HepG2 (cell line): Measurements from ENCODE around the gene SMARCA4. TPM values are rescaled to one million over a fixed set of nuclear protein-coding genes. Genes with fewer than 3 reads are reported as not detected.

Experiments
- ATF7 ChIP-seq, 2 experiments: fragments of 450-650 bp in 1 of 2; sonication (generic) in 1 of 2; formaldehyde crosslinking in 1 of 2; IDR thresholded peaks; 2 replicates each; pipeline versions ENCODE4 v1.4.0 to v1.6.1; 2016 to 2020; ENCODE audit warnings: antibody characterized with exemption in 1 of 2, mild to moderate bottlenecking in 1 of 2, missing genetic modification reagents in 1 of 2
- CBX5 ChIP-seq: sonication (generic); formaldehyde crosslinking; IDR thresholded peaks from 2 replicates; pipeline ENCODE4 v1.4.0; 2020; ENCODE audit warnings: missing genetic modification reagents, borderline replicate concordance
- ELF1 ChIP-seq: sonication (generic); formaldehyde crosslinking; IDR thresholded peaks from 2 replicates; pipeline ENCODE4 v1.4.0; 2020; ENCODE audit warnings: missing genetic modification reagents
- HNF4A ChIP-seq: sonication (generic); formaldehyde crosslinking; IDR thresholded peaks from 2 replicates; pipeline ENCODE4 v1.4.0; 2020; ENCODE audit warnings: missing genetic modification reagents
- KLF16 ChIP-seq, 2 experiments: sonication (generic) in 1 of 2; formaldehyde crosslinking in 1 of 2; IDR thresholded peaks; 2 replicates each; pipeline versions ENCODE4 v1.6.1 to v1.8.0; 2016 to 2023; ENCODE audit warnings: missing genetic modification reagents in 2 of 2, missing compliant biosample characterization in 1 of 2
- MED1 ChIP-seq: sonication (generic); formaldehyde crosslinking; IDR thresholded peaks from 2 replicates; pipeline ENCODE4 v1.4.0; 2020; ENCODE audit warnings: missing genetic modification reagents
- MEIS1 ChIP-seq: sonication (generic); formaldehyde crosslinking; IDR thresholded peaks from 2 replicates; pipeline ENCODE4 v1.9.0; 2021; ENCODE audit warnings: mild to moderate bottlenecking, missing genetic modification reagents, moderate library complexity, borderline replicate concordance
- NKX3-1 ChIP-seq: sonication (generic); formaldehyde crosslinking; IDR thresholded peaks from 2 replicates; pipeline ENCODE4 v1.5.0; 2020; ENCODE audit warnings: missing genetic modification reagents
- POLR2A ChIP-seq, 2 experiments: IDR thresholded peaks; 2 replicates each; pipeline ENCODE4 v1.6.1; 2011; ENCODE audit warnings: low read depth in 2 of 2, low read length in 2 of 2, mild to moderate bottlenecking in 1 of 2, moderate library complexity in 1 of 2; ENCODE audit not compliant: insufficient read depth in 1 of 2
- REPIN1 ChIP-seq: sonication (generic); formaldehyde crosslinking; IDR thresholded peaks from 2 replicates; pipeline ENCODE4 v1.8.0; 2022; ENCODE audit warnings: missing genetic modification reagents, low read depth, mild to moderate bottlenecking, borderline replicate concordance
- RXRA ChIP-seq: sonication (generic); formaldehyde crosslinking; IDR thresholded peaks from 2 replicates; pipeline ENCODE4 v1.5.1; 2020; ENCODE audit warnings: missing genetic modification reagents
- SOX5 ChIP-seq: IDR thresholded peaks from 2 replicates; pipeline ENCODE4 v1.6.1; 2016; ENCODE audit warnings: borderline replicate concordance
- TEAD2 ChIP-seq: sonication (generic); formaldehyde crosslinking; IDR thresholded peaks from 2 replicates; pipeline ENCODE4 v1.9.0; 2021; ENCODE audit warnings: missing genetic modification reagents
- ZBTB38 ChIP-seq: sonication (generic); formaldehyde crosslinking; IDR thresholded peaks from 2 replicates; pipeline ENCODE4 v1.5.1; 2020; ENCODE audit warnings: mild to moderate bottlenecking, missing genetic modification reagents
- ZNF101 ChIP-seq: sonication (generic); formaldehyde crosslinking; IDR thresholded peaks from 2 replicates; pipeline ENCODE4 v1.4.0; 2020; ENCODE audit warnings: mild to moderate bottlenecking, low read depth, missing genetic modification reagents, borderline replicate concordance
- ZNF253 ChIP-seq: sonication (generic); formaldehyde crosslinking; IDR thresholded peaks from 2 replicates; pipeline ENCODE4 v1.8.0; 2022; ENCODE audit warnings: mild to moderate bottlenecking, missing genetic modification reagents, borderline replicate concordance
- ZNF30 ChIP-seq: sonication (generic); formaldehyde crosslinking; IDR thresholded peaks from 2 replicates; pipeline ENCODE4 v1.5.0; 2020; ENCODE audit warnings: mild to moderate bottlenecking, missing genetic modification reagents
- ZNF335 ChIP-seq: sonication (generic); formaldehyde crosslinking; IDR thresholded peaks from 2 replicates; pipeline ENCODE4 v1.4.0; 2020; ENCODE audit warnings: missing genetic modification reagents
- ZNF34 ChIP-seq: sonication (generic); formaldehyde crosslinking; IDR thresholded peaks from 2 replicates; pipeline ENCODE4 v1.4.0; 2020; ENCODE audit warnings: mild to moderate bottlenecking, missing genetic modification reagents, borderline replicate concordance
- ZNF343 ChIP-seq: sonication (generic); formaldehyde crosslinking; IDR thresholded peaks from 2 replicates; pipeline ENCODE4 v1.4.0; 2020; ENCODE audit warnings: mild to moderate bottlenecking, missing genetic modification reagents
- ZNF354B ChIP-seq: sonication (generic); formaldehyde crosslinking; IDR thresholded peaks from 2 replicates; pipeline ENCODE4 v1.8.0; 2022; ENCODE audit warnings: mild to moderate bottlenecking, missing genetic modification reagents
- ZNF441 ChIP-seq: sonication (generic); formaldehyde crosslinking; IDR thresholded peaks from 2 replicates; pipeline ENCODE4 v1.7.0; 2021; ENCODE audit warnings: missing genetic modification reagents, borderline replicate concordance
- ZNF577 ChIP-seq: sonication (generic); formaldehyde crosslinking; IDR thresholded peaks from 2 replicates; pipeline ENCODE4 v1.4.0; 2020; ENCODE audit warnings: mild to moderate bottlenecking, low read depth, missing genetic modification reagents, borderline replicate concordance
- ZNF772 ChIP-seq: sonication (generic); formaldehyde crosslinking; IDR thresholded peaks from 2 replicates; pipeline ENCODE4 v1.5.0; 2020; ENCODE audit warnings: mild to moderate bottlenecking, missing genetic modification reagents
- polyA plus RNA-seq, 8 experiments: library from polyadenylated mRNA; depleted of rRNA in 3 of 8; stranded (reverse) in 7 of 8; unstranded in 1 of 8; fragments of >200 nt; fragmentation: Illumina TruSeq in 4 of 8; extraction: Trizol in 4 of 8; gene quantifications; 2 replicates each; pipeline versions ENCODE4 v1.2.1 to v1.2.3, GENCODE V29; 2011 to 2016; ENCODE audit warnings: low read depth in 4 of 8, missing spikeins in 1 of 8, mixed read lengths in 1 of 8; ENCODE audit not compliant: insufficient read depth in 1 of 8
- total RNA-seq, 5 experiments: library from RNA; depleted of rRNA; stranded (reverse); fragments of >200 nt; fragmentation: Illumina TruSeq; extraction: Trizol; gene quantifications; 2 replicates each; pipeline ENCODE4 v1.2.3, GENCODE V29; 2016; ENCODE audit warnings: low read depth in 1 of 5
- TF ChIP-seq, protein P1 (sequence below): sonication (generic); formaldehyde crosslinking; conservative IDR thresholded peaks from 2 replicates; pipeline ENCODE4 v1.4.0; 2020; ENCODE audit warnings: missing genetic modification reagents
- TF ChIP-seq, protein P2 (sequence below): sonication (generic); formaldehyde crosslinking; IDR thresholded peaks from 2 replicates; pipeline ENCODE4 v1.4.0; 2020; ENCODE audit warnings: missing genetic modification reagents
- TF ChIP-seq, protein P3 (sequence below): IDR thresholded peaks from 2 replicates; pipeline ENCODE4 v1.6.1; 2016; ENCODE audit warnings: control low read depth

SMARCA4 gene
- total and polyA plus RNA-seq, 2 of the 13 experiments (the other 11 are each of a cell fraction or from before 2014, with no cell fraction given): 25.4 to 45.9 TPM

DNA sequence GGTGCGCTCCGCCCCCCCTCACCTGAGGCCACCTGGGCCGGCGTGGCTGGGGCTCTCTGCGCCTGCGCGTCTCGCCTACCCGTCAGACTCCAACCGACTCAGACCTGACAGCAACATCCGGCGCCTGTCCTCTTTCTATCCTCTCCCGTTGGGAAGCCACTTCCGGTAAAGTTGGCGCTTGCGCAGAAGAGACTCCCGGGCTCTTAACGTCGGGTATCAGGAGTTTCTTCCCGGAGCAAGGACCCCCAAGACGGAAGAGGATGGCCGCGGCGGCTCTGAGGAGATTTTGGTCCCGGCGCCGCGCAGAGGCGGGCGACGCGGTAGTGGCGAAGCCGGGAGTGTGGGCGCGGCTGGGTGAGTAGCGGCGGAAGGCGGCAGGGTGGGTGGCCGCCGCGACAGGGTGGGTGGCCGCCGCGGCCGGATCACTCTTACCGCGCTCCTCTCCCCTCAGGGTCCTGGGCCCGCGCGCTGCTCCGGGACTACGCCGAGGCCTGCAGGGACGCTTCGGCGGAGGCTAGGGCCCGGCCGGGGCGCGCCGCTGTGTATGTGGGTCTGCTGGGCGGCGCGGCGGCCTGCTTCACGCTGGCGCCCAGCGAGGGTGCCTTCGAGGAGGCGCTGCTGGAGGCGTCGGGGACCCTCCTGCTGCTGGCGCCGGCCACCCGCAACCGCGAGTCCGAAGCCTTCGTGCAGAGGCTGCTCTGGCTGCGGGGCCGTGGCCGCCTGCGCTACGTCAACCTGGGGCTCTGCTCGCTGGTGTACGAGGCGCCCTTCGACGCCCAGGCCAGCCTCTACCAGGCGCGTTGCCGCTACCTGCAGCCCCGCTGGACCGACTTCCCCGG lies 32.0 kb upstream of the SMARCA4 start, which contains the start of the genes TIMM29 and YIPF2 (continued):
- TF ChIP-seq, protein P1, sequence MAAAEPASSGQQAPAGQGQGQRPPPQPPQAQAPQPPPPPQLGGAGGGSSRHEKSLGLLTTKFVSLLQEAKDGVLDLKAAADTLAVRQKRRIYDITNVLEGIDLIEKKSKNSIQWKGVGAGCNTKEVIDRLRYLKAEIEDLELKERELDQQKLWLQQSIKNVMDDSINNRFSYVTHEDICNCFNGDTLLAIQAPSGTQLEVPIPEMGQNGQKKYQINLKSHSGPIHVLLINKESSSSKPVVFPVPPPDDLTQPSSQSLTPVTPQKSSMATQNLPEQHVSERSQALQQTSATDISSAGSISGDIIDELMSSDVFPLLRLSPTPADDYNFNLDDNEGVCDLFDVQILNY (CRISPR knock-in tag): no peak
- peak; percentile 69 for TF ChIP-seq RXRA (CRISPR knock-in tag)
- no peak for TF ChIP-seq ATF7 (IDR thresholded peaks at IDR 0.05)
- TF ChIP-seq ATF7 (CRISPR knock-in tag; IDR thresholded peaks at IDR 0.05): peak; percentile 37; the same call in 1 of the 2 replicates
- TF ChIP-seq ZNF577: 0 out of 2 replicates have a peak, but pooled peaks have one; percentile 36
- peak; percentile 31; the same call in 1 of the 2 replicates for TF ChIP-seq HNF4A
- peak; percentile 88 for TF ChIP-seq ZNF343 (CRISPR knock-in tag)
- TF ChIP-seq ZNF335 (CRISPR knock-in tag): peak; percentile 63; the same call in 1 of the 2 replicates
- TF ChIP-seq MEIS1: peak; percentile 87
- no peak for TF ChIP-seq ZNF30 (CRISPR knock-in tag)
- TF ChIP-seq REPIN1 (CRISPR knock-in tag): peak; percentile 52; the same call in 1 of the 2 replicates
- TF ChIP-seq, protein P2, sequence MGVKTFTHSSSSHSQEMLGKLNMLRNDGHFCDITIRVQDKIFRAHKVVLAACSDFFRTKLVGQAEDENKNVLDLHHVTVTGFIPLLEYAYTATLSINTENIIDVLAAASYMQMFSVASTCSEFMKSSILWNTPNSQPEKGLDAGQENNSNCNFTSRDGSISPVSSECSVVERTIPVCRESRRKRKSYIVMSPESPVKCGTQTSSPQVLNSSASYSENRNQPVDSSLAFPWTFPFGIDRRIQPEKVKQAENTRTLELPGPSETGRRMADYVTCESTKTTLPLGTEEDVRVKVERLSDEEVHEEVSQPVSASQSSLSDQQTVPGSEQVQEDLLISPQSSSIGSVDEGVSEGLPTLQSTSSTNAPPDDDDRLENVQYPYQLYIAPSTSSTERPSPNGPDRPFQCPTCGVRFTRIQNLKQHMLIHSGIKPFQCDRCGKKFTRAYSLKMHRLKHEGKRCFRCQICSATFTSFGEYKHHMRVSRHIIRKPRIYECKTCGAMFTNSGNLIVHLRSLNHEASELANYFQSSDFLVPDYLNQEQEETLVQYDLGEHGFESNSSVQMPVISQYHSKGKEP (CRISPR knock-in tag): no peak
- peak in 1 of 2 experiments; percentile 92; a peak in 2 of 4 replicates for TF ChIP-seq KLF16 (CRISPR knock-in tag; IDR thresholded peaks at IDR 0.05)
- peak; percentile 67; the same call in 1 of the 2 replicates for TF ChIP-seq ZNF354B
- no peak; the same call in 1 of the 2 replicates for TF ChIP-seq ZBTB38 (CRISPR knock-in tag)
- TF ChIP-seq, protein P3, sequence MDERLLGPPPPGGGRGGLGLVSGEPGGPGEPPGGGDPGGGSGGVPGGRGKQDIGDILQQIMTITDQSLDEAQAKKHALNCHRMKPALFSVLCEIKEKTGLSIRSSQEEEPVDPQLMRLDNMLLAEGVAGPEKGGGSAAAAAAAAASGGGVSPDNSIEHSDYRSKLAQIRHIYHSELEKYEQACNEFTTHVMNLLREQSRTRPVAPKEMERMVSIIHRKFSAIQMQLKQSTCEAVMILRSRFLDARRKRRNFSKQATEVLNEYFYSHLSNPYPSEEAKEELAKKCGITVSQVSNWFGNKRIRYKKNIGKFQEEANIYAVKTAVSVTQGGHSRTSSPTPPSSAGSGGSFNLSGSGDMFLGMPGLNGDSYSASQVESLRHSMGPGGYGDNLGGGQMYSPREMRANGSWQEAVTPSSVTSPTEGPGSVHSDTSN: 0 out of 2 replicates have a peak, but pooled peaks have one; percentile 59
- no peak for TF ChIP-seq ZNF101 (CRISPR knock-in tag)
- peak; percentile 94 for TF ChIP-seq ELF1 (CRISPR knock-in tag)
- TF ChIP-seq TEAD2 (CRISPR knock-in tag): 0 out of 2 replicates have a peak, but pooled peaks have one; percentile 59
- TF ChIP-seq ZNF441 (CRISPR knock-in tag): 0 out of 2 replicates have a peak, but pooled peaks have one; percentile 7
- 0 out of 2 replicates have a peak, but pooled peaks have one; percentile 71 for TF ChIP-seq ZNF253 (CRISPR knock-in tag)
- peak; percentile 64; the same call in 1 of the 2 replicates for TF ChIP-seq NKX3-1 (CRISPR knock-in tag)
- TF ChIP-seq MED1: peak; percentile 47; the same call in 1 of the 2 replicates
- TF ChIP-seq POLR2A (IDR thresholded peaks at IDR 0.05; ENCODE audit: insufficient read depth in 1 of 2, low read depth in 2 of 2, low read length in 2 of 2): peak; percentile 58 to 69
- TF ChIP-seq CBX5 (CRISPR knock-in tag): peak; percentile 22; the same call in 1 of the 2 replicates
- TF ChIP-seq ZNF772: peak; percentile 80
- peak; percentile 36; the same call in 1 of the 2 replicates for TF ChIP-seq SOX5
- peak; percentile 56; the same call in 1 of the 2 replicates for TF ChIP-seq ZNF34 (CRISPR knock-in tag)
